HL-60 (cell line): Measurements from ENCODE around the gene RNF169.

Source experiments
- DNase-seq, 2 experiments: peaks; one replicate each; pipeline ENCODE4 v3.0.0-alpha.2; 2010 to 2020; ENCODE audit warnings: low read depth in 1 of 2, low spot score in 1 of 2
- H3K27ac ChIP-seq: fragments of 250-450 bp; sonication (Bioruptor Pico); replicated peaks from 2 replicates; pipeline ENCODE4 v1.5.1; 2020; ENCODE audit warnings: mild to moderate bottlenecking, moderate library complexity
- H3K27me3 ChIP-seq: fragments of 250-450 bp; sonication (Bioruptor Pico); 2 replicates; pipeline ENCODE4 v1.5.1; 2021; ENCODE audit warnings: mild to moderate bottlenecking, moderate library complexity; ENCODE audit not compliant: insufficient read depth, poor library complexity, severe bottlenecking
- H3K4me3 ChIP-seq: replicated peaks from 2 replicates; pipeline ENCODE4 v1.5.1; 2011; ENCODE audit warnings: mild to moderate bottlenecking, control low read depth, low read length; ENCODE audit not compliant: insufficient read depth
- CTCF ChIP-seq: IDR thresholded peaks from one replicate; pipeline ENCODE4 v1.5.1; 2011; ENCODE audit warnings: low read length, control low read depth, inconsistent platforms; ENCODE audit not compliant: insufficient read depth
- GABPA ChIP-seq: IDR thresholded peaks from 2 replicates; pipeline ENCODE4 v1.6.1; 2012; ENCODE audit warnings: low read depth
- POLR2AphosphoS5 ChIP-seq: IDR thresholded peaks from 2 replicates; pipeline ENCODE4 v1.6.1; 2012; ENCODE audit warnings: low read depth
- REST ChIP-seq: IDR thresholded peaks from 2 replicates; pipeline ENCODE4 v1.6.1; 2012; ENCODE audit warnings: low read depth; ENCODE audit not compliant: insufficient replicate concordance
- SPI1 ChIP-seq: IDR thresholded peaks from 2 replicates; pipeline ENCODE4 v1.6.1; 2012; ENCODE audit warnings: low read depth, mild to moderate bottlenecking, borderline replicate concordance

Gene RNF169

GRCh38 chr11:74723511-74723910 lies 25.1 kb upstream of the RNF169 start:
- Histone ChIP-seq H3K27ac (no peak overlapping the region), H3K4me3 (no peak overlapping the region), H3K27me3 (no peaks in the 10 kb centered on the region)
- DNase-seq = no peak
- no peak for TF ChIP-seq SPI1
- TF ChIP-seq POLR2AphosphoS5 = no peak
- TF ChIP-seq CTCF = no peak
- TF ChIP-seq REST = no peak
- no peak for TF ChIP-seq GABPA

GRCh38 chr11:74725701-74726100 lies 22.9 kb upstream of the RNF169 start:
- Histone ChIP-seq H3K27ac (no peak overlapping the region), H3K27me3 (peaks cover 21% of the 10 kb centered on the region), H3K4me3 (no peak overlapping the region)
- TF ChIP-seq GABPA (no peak), CTCF (no peak), SPI1 (no peak), REST (no peak), POLR2AphosphoS5 (no peak)
- DNase-seq = no peak

- Histone ChIP-seq H3K4me3 (no peak overlapping the region), H3K27me3 (peaks cover 27% of the 10 kb centered on the region), H3K27ac (no peak overlapping the region)
- TF ChIP-seq POLR2AphosphoS5 = no peak
- TF ChIP-seq REST = no peak
- TF ChIP-seq GABPA = no peak
- peak; percentile 98 for TF ChIP-seq CTCF
- TF ChIP-seq SPI1 = no peak
- peak; percentile 57 to 64 for DNase-seq
Observed at GRCh38 chr11:74726547-74727182, 22.0 kb upstream of the RNF169 start.
